Measurements from ENCODE around the gene SOX10. TPM values are rescaled to one million over a fixed set of nuclear protein-coding genes. Genes with fewer than 3 reads are reported as not detected.

SOX10 gene
- total and polyA plus RNA-seq, 9 of the 15 experiments (the other 6 are each of a cell fraction or from before 2014, with no cell fraction given) = not detected

DNA sequence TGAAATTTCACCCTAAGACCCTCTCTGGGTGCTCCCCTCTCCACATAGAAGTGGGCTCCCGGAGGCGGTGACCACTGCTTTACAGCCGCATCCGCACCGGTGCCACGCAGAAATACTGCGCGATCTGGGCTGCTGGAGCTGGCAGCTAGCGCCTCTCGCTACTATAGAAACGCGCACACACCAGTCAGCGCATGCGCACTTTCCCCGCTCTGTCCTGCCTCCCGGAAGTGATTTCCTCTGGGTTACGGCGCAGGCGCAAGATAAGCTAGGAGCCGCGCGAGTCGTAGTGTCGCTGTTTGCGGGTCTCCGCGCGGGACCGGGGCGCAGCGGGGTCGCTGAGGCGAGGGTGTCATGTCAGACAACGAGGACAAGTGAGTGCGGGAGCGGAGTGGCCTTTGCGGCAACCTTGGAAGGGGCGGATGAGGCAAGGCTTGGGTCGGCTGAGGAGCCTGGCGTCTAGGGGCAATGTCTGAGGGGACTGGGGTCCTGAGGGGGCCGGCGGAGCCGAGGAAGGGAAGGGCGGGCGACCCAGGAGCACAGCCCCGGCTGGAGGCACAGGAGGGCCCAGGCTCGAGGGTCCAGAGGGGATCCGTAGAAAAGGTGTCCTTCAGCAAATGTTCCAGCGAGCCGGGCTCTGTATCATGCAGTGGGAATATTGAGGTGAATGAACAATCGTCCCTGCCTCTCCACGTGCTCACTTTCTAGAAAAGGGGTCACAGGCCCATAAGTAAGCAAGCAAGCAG lies 30.7 kb downstream of the SOX10 start, which contains the start of the genes C22orf23 and POLR2F:
C22orf23 (minus strand) TSS at position 165 of the 743 bp plus-strand sequence. CDS start 452 bp downstream, outside the sequence.
POLR2F (plus strand) TSS at position 263 of the 743 bp plus-strand sequence; CDS start at position 352, 89 bp downstream.
- H3K9me3 ChIP-seq (replicated peaks; ENCODE audit: control insufficient read depth, insufficient read depth, low read depth, low read length) = no peaks in the 10 kb centered on the region
- TSS peak; percentile 74 for BruUV-seq (replicated peaks)
- ATAC-seq (peak; percentile 92), DNase-seq (ENCODE audit: extremely low read depth in 1 of 4, low spot score in 3 of 4) (peak; percentile 92 to 95 (median 94)), FAIRE-seq (peak; percentile 94)
- H3K36me3 ChIP-seq (ENCODE audit: control insufficient read depth, insufficient read depth, low read length) = peaks cover 23% of the 10 kb centered on the region
- no peaks in the 10 kb centered on the region for H3K27me3 ChIP-seq (ENCODE audit: control insufficient read depth in 2 of 2, insufficient read depth in 2 of 2, low read length in 2 of 2)
- peaks cover 27% of the 10 kb centered on the region for H3K79me2 ChIP-seq (ENCODE audit: control insufficient read depth, insufficient read depth, low read length)
- peak within 1 kb of the TSS; percentile 83 to 100 for H3K9ac ChIP-seq (ENCODE audit: insufficient read depth in 1 of 2, low read depth in 2 of 2, low read length in 2 of 2)
- H3K4me1 ChIP-seq (replicated peaks in 1 of 2; ENCODE audit: control insufficient read depth in 2 of 2, insufficient read depth in 2 of 2, low read length in 2 of 2) = peaks cover 7 to 20% of the 10 kb centered on the region in 2 experiments; a peak in 3 of 5 replicates
- WGBS (ENCODE audit: insufficient coverage, low coverage, missing lambda C conversion rate) = under 1% methylated on average over 34 of the region's 52 CpGs
- H4K20me1 ChIP-seq (replicated peaks; ENCODE audit: control insufficient read depth, insufficient read depth, low read length) = 0 out of 2 replicates have a peak, but pooled peaks cover 3% of the 10 kb centered on the region
- POLR2A ChIA-PET = interaction anchor here (0.6 to 1.3 kb wide), 7 partner anchors 11 to 480 kb away, joined by 3 to 8 read pairs (median 5); partner anchors contain the start of gene ANKRD54
- no peaks in the 10 kb centered on the region for H3K9me1 ChIP-seq (ENCODE audit: control insufficient read depth, insufficient read depth, low read length)
- peak within 1 kb of the TSS; percentile 82 for H3K4me3 ChIP-seq
- peak within 1 kb of the TSS; percentile 82 for H3K27ac ChIP-seq (ENCODE audit: extremely low read depth, low read depth, low read length)
- CTCF ChIA-PET (ENCODE audit: low intra/inter-chr PET ratio) = no interaction called here
- H3K4me2 ChIP-seq (ENCODE audit: insufficient read depth, low read length) = peak within 1 kb of the TSS; percentile 98
- peak within 1 kb of the TSS; percentile 95 for H2AFZ ChIP-seq (ENCODE audit: low read depth, low read length)
- intact Hi-C loops (cut with micrococcal nuclease) = loop anchor here (10.0 kb wide), 1 partner anchor 71 kb away; no protein-coding TSS in a partner anchor
- in situ Hi-C loops (cut with MboI) = no loop called here
- TF ChIP-seq, protein P1, sequence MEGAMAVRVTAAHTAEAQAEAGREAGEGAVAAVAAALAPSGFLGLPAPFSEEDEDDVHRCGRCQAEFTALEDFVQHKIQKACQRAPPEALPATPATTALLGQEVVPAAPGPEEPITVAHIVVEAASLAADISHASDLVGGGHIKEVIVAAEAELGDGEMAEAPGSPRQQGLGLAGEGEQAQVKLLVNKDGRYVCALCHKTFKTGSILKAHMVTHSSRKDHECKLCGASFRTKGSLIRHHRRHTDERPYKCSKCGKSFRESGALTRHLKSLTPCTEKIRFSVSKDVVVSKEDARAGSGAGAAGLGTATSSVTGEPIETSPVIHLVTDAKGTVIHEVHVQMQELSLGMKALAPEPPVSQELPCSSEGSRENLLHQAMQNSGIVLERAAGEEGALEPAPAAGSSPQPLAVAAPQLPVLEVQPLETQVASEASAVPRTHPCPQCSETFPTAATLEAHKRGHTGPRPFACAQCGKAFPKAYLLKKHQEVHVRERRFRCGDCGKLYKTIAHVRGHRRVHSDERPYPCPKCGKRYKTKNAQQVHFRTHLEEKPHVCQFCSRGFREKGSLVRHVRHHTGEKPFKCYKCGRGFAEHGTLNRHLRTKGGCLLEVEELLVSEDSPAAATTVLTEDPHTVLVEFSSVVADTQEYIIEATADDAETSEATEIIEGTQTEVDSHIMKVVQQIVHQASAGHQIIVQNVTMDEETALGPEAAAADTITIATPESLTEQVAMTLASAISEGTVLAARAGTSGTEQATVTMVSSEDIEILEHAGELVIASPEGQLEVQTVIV (CRISPR knock-in tag; IDR thresholded peaks at IDR 0.05; ENCODE audit: borderline replicate concordance) = no peak
- TF ChIP-seq ZNF347 (CRISPR knock-in tag; IDR thresholded peaks at IDR 0.05; ENCODE audit: low read depth) (no peak), C11orf30 (IDR thresholded peaks at IDR 0.05; ENCODE audit: low read depth) (peak; percentile 55; the same call in 1 of the 2 replicates), COPS2 (conservative IDR thresholded peaks at IDR 0.05) (no peak), E2F1 (CRISPR knock-in tag; IDR thresholded peaks at IDR 0.05) (no peak), FIP1L1 (IDR thresholded peaks at IDR 0.05; ENCODE audit: low read depth, low read length, poor library complexity, severe bottlenecking) (no peak), BHLHE40 (IDR thresholded peaks at IDR 0.05; ENCODE audit: low read length) (no peak)
- TF ChIP-seq, protein P2, sequence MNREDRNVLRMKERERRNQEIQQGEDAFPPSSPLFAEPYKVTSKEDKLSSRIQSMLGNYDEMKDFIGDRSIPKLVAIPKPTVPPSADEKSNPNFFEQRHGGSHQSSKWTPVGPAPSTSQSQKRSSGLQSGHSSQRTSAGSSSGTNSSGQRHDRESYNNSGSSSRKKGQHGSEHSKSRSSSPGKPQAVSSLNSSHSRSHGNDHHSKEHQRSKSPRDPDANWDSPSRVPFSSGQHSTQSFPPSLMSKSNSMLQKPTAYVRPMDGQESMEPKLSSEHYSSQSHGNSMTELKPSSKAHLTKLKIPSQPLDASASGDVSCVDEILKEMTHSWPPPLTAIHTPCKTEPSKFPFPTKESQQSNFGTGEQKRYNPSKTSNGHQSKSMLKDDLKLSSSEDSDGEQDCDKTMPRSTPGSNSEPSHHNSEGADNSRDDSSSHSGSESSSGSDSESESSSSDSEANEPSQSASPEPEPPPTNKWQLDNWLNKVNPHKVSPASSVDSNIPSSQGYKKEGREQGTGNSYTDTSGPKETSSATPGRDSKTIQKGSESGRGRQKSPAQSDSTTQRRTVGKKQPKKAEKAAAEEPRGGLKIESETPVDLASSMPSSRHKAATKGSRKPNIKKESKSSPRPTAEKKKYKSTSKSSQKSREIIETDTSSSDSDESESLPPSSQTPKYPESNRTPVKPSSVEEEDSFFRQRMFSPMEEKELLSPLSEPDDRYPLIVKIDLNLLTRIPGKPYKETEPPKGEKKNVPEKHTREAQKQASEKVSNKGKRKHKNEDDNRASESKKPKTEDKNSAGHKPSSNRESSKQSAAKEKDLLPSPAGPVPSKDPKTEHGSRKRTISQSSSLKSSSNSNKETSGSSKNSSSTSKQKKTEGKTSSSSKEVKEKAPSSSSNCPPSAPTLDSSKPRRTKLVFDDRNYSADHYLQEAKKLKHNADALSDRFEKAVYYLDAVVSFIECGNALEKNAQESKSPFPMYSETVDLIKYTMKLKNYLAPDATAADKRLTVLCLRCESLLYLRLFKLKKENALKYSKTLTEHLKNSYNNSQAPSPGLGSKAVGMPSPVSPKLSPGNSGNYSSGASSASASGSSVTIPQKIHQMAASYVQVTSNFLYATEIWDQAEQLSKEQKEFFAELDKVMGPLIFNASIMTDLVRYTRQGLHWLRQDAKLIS (CRISPR knock-in tag; IDR thresholded peaks at IDR 0.05) = no peak
